K562 treated with DMSO at 1 percent for 4 hours (cell line): ENCODE measurements around the gene EID3. TPM values are rescaled to one million over a fixed set of nuclear protein-coding genes. Genes with fewer than 3 reads are reported as not detected.

Source experiments
- total RNA-seq: library from RNA; unstranded; fragments of 300-600 nt; gene quantifications from 2 replicates; pipeline ENCODE4 v1.2.3, GENCODE V29; 2022; ENCODE audit not compliant: insufficient read depth

EID3 gene
- not detected in 2 replicates for total RNA-seq

DNA sequence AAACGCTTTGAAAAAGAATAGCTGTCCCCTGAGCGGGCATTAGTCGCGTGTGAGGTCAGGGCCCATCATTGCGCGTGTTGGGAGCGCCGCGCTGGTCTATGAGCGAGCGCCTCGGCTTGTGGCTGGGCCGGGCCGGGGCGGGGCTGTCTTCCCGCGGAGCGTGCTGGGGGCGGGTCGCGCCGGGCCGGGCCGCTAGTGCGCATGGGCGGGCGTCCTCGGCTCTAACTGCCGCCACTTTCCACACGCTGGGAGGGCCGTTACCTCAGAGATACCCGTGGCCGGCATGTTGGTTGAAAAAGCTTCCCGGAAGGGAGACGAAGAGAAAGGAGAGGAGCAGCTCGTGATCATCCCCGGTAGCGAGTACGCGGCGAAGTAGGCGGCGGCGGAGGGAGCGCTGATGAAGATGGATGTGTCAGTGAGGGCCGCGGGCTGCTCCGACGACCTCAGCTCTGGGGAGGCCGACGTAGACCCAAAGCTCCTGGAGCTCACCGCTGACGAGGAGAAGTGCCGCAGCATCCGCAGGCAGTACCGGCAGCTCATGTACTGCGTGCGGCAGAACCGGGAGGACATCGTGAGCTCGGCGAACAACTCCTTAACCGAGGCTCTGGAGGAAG, at the start of gene EID3:
TSS of gene EID3 (plus strand) at position 202 of the 614 bp plus-strand sequence. CDS start at position 398, 196 bp downstream.

Other genes starting within 250 kb of the EID3 start
- gene HCFC2, start 239.2 kb upstream of the EID3 start, total RNA-seq = 2.3 and 3.2 TPM in 2 replicates
- gene NFYB, start 165.5 kb upstream of the EID3 start, total RNA-seq = 15.3 and 15.6 TPM in 2 replicates
- 74.3 and 88.2 TPM in 2 replicates for gene TXNRD1, start 88.0 kb upstream of the EID3 start, total RNA-seq
- 26.2 and 26.9 TPM in 2 replicates for gene CHST11, start 153.2 kb downstream of the EID3 start, total RNA-seq